Activated CD8-positive, alpha-beta memory T cell treated with anti-CD3 and anti-CD28 coated beads for 36 hours (primary cell): ENCODE results near the gene YJU2. TPM values are rescaled to one million over a fixed set of nuclear protein-coding genes. Genes with fewer than 3 reads are reported as not detected.
"Not testable (repeated sequence)": the region's sequence is repeated elsewhere in the genome, so short reads cannot be mapped to it uniquely, and the experiment has no call there.

ENCODE experiments used
- CTCF ChIA-PET: fragments of 350-600 bp; sonication (Branson Sonifier 250); formaldehyde crosslinking; loops from one replicate; lab custom pipeline; 2021; ENCODE audit warnings: antibody characterized with exemption; lab: Charles Lee
- POLR2A ChIA-PET: fragments of 350-600 bp; sonication (Branson Sonifier 250); formaldehyde crosslinking; loops from one replicate; lab custom pipeline; 2021; ENCODE audit warnings: antibody characterized with exemption; lab: Charles Lee
- total RNA-seq, 2 experiments: library from RNA; stranded (reverse); gene quantifications; one replicate each; pipeline ENCODE4 v1.2.3, GENCODE V29; 2021

Gene YJU2
- total RNA-seq, 2 experiments from 2014 or later: 29.7 to 35.1 TPM

DNA sequence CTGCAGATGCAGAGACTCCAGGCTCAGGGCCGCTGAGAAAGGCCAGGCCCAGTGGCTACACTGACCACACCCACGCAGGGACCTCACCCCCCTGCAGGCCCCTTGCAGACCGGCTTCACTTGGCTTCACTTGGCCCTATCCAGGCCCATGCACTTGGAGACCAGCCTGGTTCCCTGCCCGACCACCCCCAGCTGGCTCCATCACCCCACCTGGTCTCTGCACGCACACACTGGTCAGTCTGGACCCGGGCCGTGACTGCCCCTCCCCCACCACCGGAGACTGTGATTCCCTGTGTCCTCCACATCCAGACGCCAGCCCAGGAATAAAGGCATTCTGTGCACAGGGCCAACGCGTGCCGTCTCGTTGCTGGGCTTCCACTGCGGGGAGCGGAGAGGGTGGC lies 22.4 kb upstream of the YJU2 start:
- POLR2A ChIA-PET: no interaction called here
- CTCF ChIA-PET: interaction anchor here (0.6 kb wide), 1 partner anchor 20 kb away, joined by 4 read pairs; no protein-coding TSS in a partner anchor

DNA sequence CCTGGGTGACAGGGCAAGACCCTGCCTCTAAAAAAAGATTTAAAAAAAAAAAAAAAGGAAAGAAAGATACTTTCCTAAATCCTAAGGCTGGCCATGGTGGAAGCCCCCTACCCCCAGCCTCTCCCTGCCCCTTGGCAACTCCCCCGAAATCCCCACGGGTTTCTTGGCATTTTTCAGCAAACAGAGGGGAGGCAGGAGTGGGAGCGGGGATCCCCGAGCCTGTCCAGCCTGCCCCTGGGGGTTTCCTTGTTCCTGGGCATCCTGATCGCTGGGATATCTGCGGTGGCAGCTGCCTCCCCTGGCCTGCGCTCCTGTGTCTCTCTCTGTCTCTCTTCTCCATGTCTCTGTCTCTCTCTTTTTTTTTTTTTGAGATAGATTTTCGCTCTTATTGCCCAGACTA lies 21.0 kb upstream of the YJU2 start:
- ChIA-PET POLR2A (no interaction called here), CTCF (no interaction called here)

DNA sequence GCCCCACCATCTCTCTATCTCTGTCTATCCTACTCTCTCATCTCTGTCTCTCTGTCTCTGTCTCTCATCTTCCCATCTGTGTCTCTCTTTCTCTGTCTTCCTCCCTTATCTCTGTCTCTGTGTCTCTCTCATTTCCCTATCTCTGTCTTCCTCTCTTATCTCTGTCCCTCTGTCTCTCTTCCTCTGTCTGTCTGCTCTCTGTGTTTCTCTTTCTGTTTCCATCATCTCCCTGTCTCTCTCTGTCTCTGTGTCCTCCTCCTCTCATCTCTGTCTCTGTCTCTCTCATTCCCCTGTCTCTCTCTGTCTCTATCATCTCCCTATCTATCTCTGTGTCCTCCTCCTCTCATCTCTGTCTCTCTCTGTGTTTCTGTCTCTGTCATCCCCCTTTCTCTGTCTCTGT lies 19.1 kb upstream of the YJU2 start:
- CTCF ChIA-PET: no interaction called here
- POLR2A ChIA-PET: no interaction called here

DNA sequence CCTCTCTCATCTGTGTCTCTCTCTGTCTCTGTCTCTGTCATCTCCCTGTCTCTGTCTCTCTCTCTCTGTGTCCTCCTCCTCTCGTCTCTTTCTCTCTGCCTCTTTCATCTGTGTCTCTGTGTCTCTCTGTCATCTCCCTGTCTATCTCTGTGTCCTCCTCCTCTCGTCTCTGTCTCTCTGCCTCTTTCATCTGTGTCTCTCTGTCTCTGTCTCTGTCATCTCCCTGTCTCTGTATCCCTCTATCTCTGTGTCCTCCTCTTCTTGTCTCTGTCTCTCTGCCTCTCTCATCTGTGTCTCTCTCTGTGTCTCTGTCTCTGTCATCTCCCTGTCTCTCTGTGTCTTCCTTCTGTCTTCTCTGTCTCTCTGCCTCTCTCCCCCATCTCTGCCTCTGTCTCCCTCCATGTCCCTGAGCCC lies 18.1 kb upstream of the YJU2 start:
- CTCF ChIA-PET: no interaction called here

DNA sequence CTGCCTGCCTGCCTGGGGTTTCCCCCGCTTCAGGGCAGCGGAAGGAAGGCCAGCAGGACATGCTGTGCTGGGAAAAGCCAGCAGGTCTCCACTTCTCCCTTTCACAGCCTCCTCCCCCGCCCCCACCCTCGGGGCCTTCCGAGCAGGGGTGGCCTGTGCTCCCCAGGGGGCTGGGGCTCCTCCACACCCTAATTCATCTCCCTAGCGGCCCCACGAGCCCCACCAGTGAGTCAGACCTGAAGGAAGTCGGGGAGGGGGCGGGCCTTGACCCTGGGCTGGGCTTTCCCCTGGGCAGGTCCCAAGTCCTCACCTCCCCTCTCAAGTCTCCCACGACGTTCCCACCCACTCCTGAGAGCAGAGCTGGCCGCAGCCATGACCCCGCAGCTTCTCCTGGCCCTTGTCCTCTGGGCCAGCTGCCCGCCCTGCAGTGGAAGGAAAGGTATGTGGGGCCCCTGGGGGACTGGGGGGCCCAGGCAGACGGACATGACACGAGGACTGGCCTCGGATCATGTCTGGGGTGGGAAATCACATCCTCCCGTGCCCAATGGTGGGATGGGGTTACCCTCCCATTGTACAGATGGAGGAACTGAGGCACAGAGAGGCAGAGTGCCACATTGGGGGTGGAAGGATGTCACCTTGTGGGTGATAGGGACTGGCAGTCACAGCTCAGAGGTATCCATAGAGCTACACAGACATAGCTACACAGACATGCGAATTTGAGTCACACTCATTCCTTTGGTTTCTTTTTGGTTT lies 17.5 kb upstream of the YJU2 start, which contains the start of gene EBI3:
EBI3 (plus strand) TSS at position 345 of the 753 bp plus-strand sequence; CDS start at position 373, 28 bp downstream.
- CTCF ChIA-PET: interaction anchor here (0.6 kb wide), 1 partner anchor 238 kb away, joined by 4 read pairs; no protein-coding TSS in a partner anchor
- POLR2A ChIA-PET: interaction anchor here (0.6 kb wide), 1 partner anchor 14 kb away, joined by 3 read pairs; no protein-coding TSS in a partner anchor

More for the DNA sequence above, 18.1 kb upstream of the YJU2 start:
- POLR2A ChIA-PET: no interaction called here

DNA sequence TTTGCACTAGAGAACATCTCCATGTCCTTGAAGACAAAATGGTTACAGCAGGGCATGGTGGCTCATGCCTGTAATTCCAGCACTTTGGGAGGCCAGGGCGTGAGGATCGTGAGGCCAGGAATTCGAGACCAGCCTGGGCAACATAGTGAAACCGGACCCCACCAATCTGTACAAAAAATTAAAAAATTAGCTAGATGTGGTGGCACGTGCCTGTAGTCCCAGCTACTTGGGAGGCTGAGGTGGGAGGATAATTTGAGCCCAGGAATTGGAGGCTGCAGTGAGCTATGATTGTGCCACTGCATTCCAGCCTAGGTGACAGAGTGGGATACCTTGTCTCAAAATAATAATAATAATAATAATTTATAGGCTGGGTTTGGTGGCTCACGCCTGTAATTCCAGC lies 16.6 kb upstream of the YJU2 start:
- POLR2A ChIA-PET: not testable (repeated sequence)

DNA sequence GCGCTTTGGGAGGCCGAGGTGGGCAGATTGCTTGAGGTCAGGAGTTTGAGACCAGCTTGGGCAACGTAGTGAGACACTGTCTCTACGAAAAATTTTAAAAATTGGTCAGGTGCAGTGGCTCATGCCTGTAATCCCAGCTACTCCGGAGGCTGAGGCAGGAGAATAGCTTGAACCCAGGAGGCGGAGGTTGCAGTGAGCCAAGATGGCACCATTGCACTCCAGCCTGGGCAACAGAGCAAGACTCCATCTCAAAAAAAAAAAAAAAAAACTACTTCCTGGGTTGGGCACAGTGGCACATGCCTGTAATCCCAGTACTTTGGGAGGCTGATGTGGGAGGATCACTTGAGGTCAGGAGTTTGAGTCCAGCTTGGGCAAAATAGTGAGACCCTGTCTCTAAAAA lies 15.4 kb upstream of the YJU2 start:
- CTCF ChIA-PET: interaction anchor here (0.7 kb wide), 1 partner anchor 68 kb away, joined by 3 read pairs; no protein-coding TSS in a partner anchor
- POLR2A ChIA-PET: not testable (repeated sequence)

More for the DNA sequence above, 16.6 kb upstream of the YJU2 start:
- CTCF ChIA-PET: not testable (repeated sequence)

DNA sequence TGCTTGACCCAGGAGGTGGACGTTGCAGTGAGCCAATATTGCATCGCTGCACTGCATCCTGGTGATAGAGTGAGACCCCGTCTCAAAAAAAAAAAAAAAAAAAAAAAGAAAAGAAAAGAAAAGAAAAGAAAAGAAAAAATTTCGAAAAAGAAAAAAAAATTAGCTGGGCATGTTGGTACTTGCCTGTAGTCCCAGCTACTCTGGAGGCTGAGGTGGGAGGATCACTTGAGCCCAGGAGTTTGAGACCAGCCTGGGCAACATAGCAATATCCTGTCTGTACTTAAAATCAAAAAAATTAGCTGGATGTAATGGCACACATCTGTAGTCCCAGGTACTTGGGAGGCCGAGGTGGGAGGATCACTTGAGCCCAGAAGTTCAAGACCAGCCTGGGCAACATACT lies 14.7 kb upstream of the YJU2 start:
- ChIA-PET CTCF (interaction anchor here (0.7 kb wide), 2 partner anchors 15 to 327 kb away, joined by 3 read pairs; no protein-coding TSS in a partner anchor), POLR2A (interaction anchor here (0.6 kb wide), 2 partner anchors 10 to 16 kb away, joined by 3 to 5 read pairs; no protein-coding TSS in a partner anchor)

DNA sequence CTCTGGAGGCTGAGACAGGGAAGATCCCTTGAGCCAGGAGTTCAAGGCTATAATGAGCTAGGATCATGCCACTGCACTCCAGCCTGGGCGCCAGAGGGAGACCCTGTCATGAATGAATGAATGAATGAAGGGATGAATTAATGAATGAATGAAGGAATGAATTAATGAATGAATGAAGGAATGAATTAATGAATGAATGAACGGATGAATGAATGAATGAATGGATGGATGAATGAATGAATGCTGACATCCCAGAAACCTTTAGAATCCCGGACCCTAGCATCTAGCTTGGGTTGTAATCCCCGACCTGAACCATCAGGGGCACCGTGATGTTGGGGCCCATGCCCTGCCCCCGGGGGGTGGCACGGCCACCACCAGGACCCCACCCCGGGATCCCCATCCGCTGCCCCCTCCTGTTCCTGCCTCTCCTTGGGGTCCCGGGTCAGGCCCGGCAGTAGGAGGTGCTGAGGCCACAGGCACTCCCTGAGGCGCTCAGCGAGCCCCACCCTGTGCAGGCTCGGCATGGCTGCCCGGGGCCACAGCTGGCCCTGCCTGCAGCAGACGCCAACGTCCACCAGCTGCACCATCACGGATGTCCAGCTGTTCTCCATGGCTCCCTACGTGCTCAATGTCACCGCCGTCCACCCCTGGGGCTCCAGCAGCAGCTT lies 14.1 kb upstream of the YJU2 start:
- CTCF ChIA-PET: interaction anchor here (0.6 to 0.7 kb wide), 4 partner anchors 16 to 326 kb away, joined by 3 read pairs; no protein-coding TSS in a partner anchor
- POLR2A ChIA-PET: interaction anchor here (0.6 kb wide), 1 partner anchor 15 kb away, joined by 5 read pairs; no protein-coding TSS in a partner anchor

DNA sequence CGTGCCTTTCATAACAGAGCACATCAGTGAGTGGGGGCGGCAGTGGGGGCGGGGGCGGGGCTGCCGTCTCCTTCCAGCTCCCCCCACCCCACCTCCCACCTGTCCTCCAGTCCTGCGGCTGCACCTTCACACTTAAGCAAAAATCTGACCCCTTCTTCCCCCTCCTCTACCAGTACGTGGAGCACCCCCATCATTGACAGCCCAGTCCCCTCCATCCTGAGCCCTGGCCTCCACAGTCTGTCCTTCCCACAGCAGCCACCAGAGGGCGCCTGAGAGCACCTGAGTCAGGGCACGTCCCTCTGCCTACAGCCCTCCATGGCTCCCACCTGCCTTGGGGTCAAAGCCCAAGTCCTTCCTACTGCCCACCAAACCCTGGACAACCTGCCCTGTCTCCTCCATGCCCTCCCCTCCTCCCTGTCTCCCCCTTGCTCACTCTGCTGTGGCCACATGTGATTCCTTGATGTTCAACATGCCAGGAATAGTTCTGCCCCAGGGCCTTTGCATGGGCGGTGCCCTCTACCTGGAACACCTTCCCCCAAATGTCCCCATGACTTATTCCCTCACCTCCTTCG lies 13.5 kb upstream of the YJU2 start:
- POLR2A ChIA-PET: no interaction called here
- CTCF ChIA-PET: interaction anchor here (0.6 to 1.0 kb wide), 3 partner anchors 16 to 55 kb away, joined by 3 read pairs; no protein-coding TSS in a partner anchor

DNA sequence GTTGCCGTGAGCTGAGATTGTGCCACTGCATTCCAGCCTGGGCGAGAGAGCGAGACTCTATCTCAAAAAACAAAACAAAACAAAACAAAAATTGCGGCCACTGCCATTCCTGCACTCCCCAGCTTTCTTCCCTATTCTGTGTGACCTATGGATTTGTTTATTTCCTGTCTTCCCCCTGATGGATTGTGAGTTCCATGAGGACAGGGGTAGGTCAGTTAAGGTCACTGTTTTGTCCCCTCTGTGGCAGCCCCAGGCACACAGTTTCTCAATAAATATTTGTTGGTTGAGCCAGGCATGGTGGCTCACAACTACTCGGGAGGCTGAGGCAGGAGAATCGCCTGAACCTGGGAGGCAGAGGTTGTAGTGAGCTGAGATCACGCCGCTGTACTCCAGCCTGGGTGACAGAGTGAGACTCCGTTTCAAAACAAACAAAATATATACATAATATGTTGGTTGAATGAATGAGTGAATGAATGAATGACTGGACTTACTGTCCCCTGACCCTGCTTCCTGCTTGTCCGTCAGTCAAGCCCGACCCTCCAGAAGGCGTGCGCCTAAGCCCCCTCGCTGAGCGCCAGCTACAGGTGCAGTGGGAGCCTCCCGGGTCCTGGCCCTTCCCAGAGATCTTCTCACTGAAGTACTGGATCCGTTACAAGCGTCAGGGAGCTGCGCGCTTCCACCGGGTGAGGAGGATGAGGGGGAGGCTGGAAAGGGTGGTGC lies 12.6 kb upstream of the YJU2 start:
- POLR2A ChIA-PET: interaction anchor here (0.6 kb wide), 1 partner anchor 11 kb away, joined by 8 read pairs; no protein-coding TSS in a partner anchor

DNA sequence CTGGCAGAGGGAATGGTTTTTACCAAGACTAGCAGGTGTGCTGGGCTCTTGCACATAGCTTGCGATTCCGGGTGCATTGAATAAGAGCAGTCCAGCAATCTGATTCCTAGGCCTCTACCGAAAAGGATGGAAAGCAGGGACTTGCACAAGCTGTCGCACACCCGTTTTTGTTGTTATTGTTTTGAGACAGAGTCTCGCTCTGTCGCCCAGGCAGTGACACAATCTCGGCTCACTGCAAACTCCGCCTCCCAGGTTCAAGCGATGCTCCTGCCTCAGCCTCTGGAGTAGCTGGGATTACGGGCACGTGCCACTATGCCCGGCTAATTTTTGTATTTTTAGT lies 12.0 kb upstream of the YJU2 start:
- CTCF ChIA-PET: interaction anchor here (0.8 kb wide), 1 partner anchor 27 kb away, joined by 3 read pairs; no protein-coding TSS in a partner anchor
- POLR2A ChIA-PET: interaction anchor here (0.6 kb wide), 1 partner anchor 11 kb away, joined by 8 read pairs; no protein-coding TSS in a partner anchor

More for the DNA sequence above, 12.6 kb upstream of the YJU2 start:
- CTCF ChIA-PET: interaction anchor here (0.8 to 1.0 kb wide), 2 partner anchors 19 to 26 kb away, joined by 3 read pairs; no protein-coding TSS in a partner anchor

DNA sequence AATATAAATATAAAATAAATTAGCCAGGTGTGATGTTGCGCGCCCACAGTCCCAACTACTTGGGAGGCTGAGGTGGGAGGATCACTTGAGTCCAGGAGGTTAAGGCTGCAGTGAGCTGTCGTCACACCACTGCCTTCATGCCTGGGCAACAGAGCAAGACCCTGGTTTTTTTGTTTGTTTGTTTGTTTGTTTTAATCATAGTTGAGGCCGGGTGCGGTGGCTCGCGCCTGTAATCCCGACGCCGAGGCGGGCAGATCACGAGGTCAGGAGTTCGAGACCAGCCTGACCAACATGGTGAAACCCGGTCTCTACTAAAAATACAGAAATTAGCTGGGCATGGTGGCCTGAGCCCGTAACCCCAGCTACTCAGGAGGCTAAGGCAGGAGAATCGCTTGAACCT lies 9.4 kb upstream of the YJU2 start:
- CTCF ChIA-PET: interaction anchor here (0.6 kb wide), 1 partner anchor 111 kb away, joined by 3 read pairs; no protein-coding TSS in a partner anchor
- POLR2A ChIA-PET: not testable (repeated sequence)

DNA sequence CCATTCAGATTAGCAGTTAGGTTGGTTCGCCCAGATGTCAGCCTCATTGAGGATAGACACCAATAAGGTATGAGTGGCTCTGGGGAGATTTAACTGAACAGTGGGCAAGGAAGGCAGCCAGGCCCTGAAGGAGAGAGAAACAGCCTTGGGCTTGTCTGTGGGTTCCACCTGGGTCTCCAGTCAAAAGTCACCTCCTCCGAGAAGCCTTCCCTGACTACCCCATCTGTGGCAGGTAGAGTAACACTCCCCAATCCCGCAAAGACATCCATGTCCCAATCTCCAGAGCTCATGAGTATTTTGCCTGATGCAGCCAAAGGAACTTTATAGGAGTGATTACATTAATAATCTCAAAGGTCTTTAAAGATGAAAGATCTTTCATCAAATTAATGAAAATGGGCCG lies 8.0 kb upstream of the YJU2 start:
- ChIA-PET POLR2A (no interaction called here), CTCF (no interaction called here)

DNA sequence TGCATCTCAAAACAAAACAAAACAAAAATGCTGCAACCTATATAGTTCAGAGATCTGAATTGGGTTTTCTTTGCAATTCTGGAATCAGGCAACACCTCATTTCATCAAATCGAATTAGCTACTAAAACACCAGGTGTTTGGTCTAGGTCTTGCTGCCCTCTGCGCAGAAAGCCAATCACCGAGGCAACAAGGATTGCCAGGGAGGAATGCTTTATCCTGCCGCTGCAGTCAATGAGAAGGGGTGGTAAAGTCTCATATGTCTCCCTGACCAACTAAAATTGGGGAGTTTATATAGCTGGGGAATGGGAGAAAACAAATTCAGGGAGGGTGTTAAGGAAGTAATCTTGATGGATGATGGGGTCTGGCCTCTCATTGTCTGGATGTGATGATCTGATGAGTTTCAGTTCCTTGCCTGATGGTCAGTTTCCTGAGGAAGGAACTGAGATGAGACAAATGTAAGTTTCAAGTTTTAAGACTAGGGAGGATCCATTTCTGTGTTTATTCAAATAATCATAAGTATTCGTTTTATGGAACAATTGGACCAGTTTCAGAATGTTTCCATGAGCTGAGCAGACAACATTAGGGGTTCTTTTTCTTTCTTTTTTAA lies 5.0 kb upstream of the YJU2 start:
- POLR2A ChIA-PET: interaction anchor here (0.6 kb wide), 1 partner anchor 10 kb away, joined by 3 read pairs; no protein-coding TSS in a partner anchor
- CTCF ChIA-PET: no interaction called here

DNA sequence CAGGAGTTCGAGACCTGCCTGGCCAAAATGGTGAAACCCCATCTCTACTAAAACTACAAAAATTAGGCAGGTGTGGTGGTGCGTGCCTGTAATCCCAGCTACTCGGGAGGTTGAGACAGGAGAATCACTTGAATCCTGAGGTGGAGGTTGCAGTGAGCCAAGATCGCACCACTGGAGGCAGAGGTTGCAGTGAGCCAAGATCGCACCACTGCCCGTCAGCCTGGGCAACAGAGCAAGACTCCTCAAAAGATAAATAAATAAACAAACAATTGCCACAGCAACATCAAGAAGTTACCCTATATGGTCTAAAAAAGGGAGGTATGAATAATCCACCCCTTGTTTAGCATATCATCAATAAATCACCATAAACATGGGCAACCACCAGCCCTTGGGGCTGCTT lies 942 bp upstream of the YJU2 start:
- CTCF ChIA-PET: not testable (repeated sequence)
- POLR2A ChIA-PET: interaction anchor here (0.6 to 0.7 kb wide), 2 partner anchors 11 to 90 kb away, joined by 8 to 11 read pairs; no protein-coding TSS in a partner anchor

DNA sequence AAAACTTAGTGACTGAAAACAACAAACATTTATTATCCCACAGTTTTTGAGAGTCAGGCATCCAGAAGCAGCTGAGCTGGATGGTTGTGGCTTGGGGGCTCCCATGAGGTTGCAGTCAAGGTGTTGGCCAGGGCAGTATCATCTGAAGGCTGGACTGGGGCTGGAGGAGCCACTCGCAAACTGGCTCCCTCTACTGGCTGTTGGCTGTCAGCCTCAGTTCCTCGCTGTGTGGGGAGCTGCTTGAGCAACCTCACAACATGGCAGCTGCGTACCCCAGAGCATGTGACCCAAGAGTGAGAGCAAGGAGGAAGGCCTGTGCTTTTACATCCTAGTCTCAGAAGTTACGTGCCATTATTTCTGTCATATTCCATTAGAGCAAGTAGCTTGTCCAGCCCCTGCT lies 9.7 kb downstream of the YJU2 start:
- POLR2A ChIA-PET: interaction anchor here (0.6 kb wide), 1 partner anchor 318 kb away, joined by 4 read pairs; no protein-coding TSS in a partner anchor
- CTCF ChIA-PET: interaction anchor here (1.4 to 5.3 kb wide), 2 partner anchors 8 to 11 kb away, joined by 3 to 19 read pairs; no protein-coding TSS in a partner anchor

DNA sequence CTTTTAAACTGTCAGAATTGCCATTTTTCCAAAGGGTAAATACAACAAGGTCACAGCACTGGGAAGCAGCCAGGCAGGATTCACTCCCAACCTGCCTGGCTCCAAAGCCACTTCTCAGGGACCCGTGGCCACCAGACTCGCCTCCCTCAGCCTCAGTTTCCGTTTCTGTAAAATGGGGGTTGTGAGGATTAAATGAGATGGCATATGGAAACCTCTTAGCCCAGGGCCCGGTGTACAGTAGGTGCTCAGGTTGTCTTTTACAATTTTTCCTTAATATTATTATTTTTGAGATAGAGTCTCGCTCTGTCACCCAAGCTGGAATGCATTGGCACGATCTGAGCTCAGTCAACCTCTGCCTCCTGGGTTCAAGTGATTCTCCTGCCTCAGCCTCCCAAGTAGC lies 10.1 kb downstream of the YJU2 start:
- POLR2A ChIA-PET: interaction anchor here (0.6 kb wide), 1 partner anchor 317 kb away, joined by 4 read pairs; no protein-coding TSS in a partner anchor

More for the DNA sequence above, 10.1 kb downstream of the YJU2 start:
- CTCF ChIA-PET: interaction anchor here (1.4 to 5.3 kb wide), 2 partner anchors 9 to 10 kb away, joined by 3 to 19 read pairs; no protein-coding TSS in a partner anchor
